ENCODE results near the gene CNTN1. TPM values are rescaled to one million over a fixed set of nuclear protein-coding genes. Genes with fewer than 3 reads are reported as not detected.

CNTN1 gene
- total and polyA plus RNA-seq, 2 of the 8 experiments (the other 6 are each of a cell fraction or from before 2014, with no cell fraction given) = 7.2 to 21.8 TPM

DNA sequence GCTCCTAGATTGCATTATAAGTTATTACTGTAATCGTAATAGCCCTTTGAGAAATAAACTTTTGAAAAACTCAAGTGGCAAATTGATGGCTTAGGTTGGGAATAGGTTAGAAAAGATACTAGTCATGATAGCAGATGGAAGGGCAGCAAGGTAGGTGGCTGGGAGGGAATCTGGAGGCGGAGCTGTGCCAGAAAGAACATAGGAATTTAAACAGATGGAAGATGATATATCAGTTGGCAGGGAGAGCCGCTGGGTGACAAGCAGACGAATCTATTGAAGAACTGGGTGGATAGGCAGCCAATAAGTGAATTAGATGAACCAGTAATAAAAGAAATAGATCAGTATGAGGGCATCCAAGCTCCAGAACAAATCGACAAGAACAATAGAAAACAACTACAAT is 142.1 kb downstream of the CNTN1 start:
- no peak for FAIRE-seq
- no peak overlapping the region for H2BK5ac ChIP-seq (ENCODE audit: low read depth, low read length)
- POLR2A ChIA-PET (ENCODE audit: partially characterized antibody) = no interaction called here
- 88% methylated on average over 5 of the region's 5 CpGs; no CpG with 5 or more reads in 1 of the 2 experiments for WGBS, 2 experiments (ENCODE audit: extremely low coverage in 1 of 2, insufficient coverage in 1 of 2, insufficient read length in 1 of 2, insufficient replicate concordance in 2 of 2, low coverage in 1 of 2, low lambda C conversion rate in 2 of 2, missing lambda C conversion rate in 1 of 2)
- H2BK120ac ChIP-seq (replicated peaks; ENCODE audit: low read depth, low read length) = no peak overlapping the region
- H3K14ac ChIP-seq (ENCODE audit: insufficient read length) = no peak overlapping the region
- no peak overlapping the region for H3K18ac ChIP-seq (ENCODE audit: extremely low read depth, low read length)
- no peaks in the 10 kb centered on the region for H3K79me1 ChIP-seq (ENCODE audit: low read depth, low read length)
- H3K36me3 ChIP-seq (ENCODE audit: control insufficient read depth in 2 of 4, insufficient read depth in 4 of 4, low read length in 3 of 4) = no peaks in the 10 kb centered on the region
- no peak overlapping the region for H2BK15ac ChIP-seq (ENCODE audit: low read length)
- H4K5ac ChIP-seq (ENCODE audit: insufficient read length, low read depth, low read length) = no peak overlapping the region
- H3K23ac ChIP-seq (ENCODE audit: insufficient read length) = no peak overlapping the region
- H4K91ac ChIP-seq (replicated peaks; ENCODE audit: insufficient read length, low read length) = no peak overlapping the region
- H4K20me1 ChIP-seq (replicated peaks in 1 of 2; ENCODE audit: control insufficient read depth in 1 of 2, insufficient read depth in 2 of 2, low read length in 2 of 2) = peaks cover 0 to 2% of the 10 kb centered on the region in 2 experiments
- no peaks in the 10 kb centered on the region for H3K9me3 ChIP-seq (ENCODE audit: insufficient read depth in 2 of 2, low read depth in 1 of 2, low read length in 1 of 2)
- no peak overlapping the region for H3K4me3 ChIP-seq (ENCODE audit: extremely low read depth in 1 of 4, insufficient read depth in 2 of 4, low read depth in 3 of 4, low read length in 4 of 4)
- no peak overlapping the region for H3K9ac ChIP-seq (replicated peaks in 1 of 4; ENCODE audit: extremely low read depth in 1 of 4, low read depth in 3 of 4, low read length in 3 of 4)
- H2AK5ac ChIP-seq (ENCODE audit: low read depth, low read length) = no peak overlapping the region
- H3K23me2 ChIP-seq (ENCODE audit: low read depth, low read length) = no peaks in the 10 kb centered on the region; the same call in 1 of the 2 replicates
- no peak overlapping the region for H3K56ac ChIP-seq (replicated peaks; ENCODE audit: insufficient read length, low read depth, low read length)
- H3K4me1 ChIP-seq (replicated peaks in 1 of 4; ENCODE audit: control insufficient read depth in 3 of 4, insufficient read depth in 4 of 4, low read length in 3 of 4) = no peaks in the 10 kb centered on the region
- H3K27me3 ChIP-seq (replicated peaks in 1 of 4; ENCODE audit: control insufficient read depth in 3 of 4, extremely low read depth in 1 of 4, insufficient read depth in 3 of 4, low read length in 3 of 4) = no peaks in the 10 kb centered on the region
- H4K8ac ChIP-seq (ENCODE audit: extremely low read depth, insufficient read depth, low read length) = no peak overlapping the region
- no peak overlapping the region for H2AFZ ChIP-seq (ENCODE audit: low read length)
- no peaks in the 10 kb centered on the region for H3K79me2 ChIP-seq (ENCODE audit: control insufficient read depth in 1 of 2, insufficient read depth in 2 of 2, low read length in 2 of 2)
- H3K27ac ChIP-seq (ENCODE audit: low read depth, low read length) = no peak overlapping the region
- no peak overlapping the region for H2BK12ac ChIP-seq (ENCODE audit: low read depth, low read length)
- no peak overlapping the region for H3K4ac ChIP-seq (replicated peaks; ENCODE audit: insufficient read length, low read depth, low read length)
- DNase-seq (ENCODE audit: low read depth in 1 of 2, low spot score in 2 of 2) = no peak
- H2BK20ac ChIP-seq (ENCODE audit: low read length) = no peak overlapping the region
- H3K4me2 ChIP-seq (ENCODE audit: insufficient read depth in 1 of 2, low read depth in 2 of 2, low read length in 2 of 2) = no peak overlapping the region
- CTCF ChIA-PET (ENCODE audit: partially characterized antibody) = no interaction called here
- TF ChIP-seq SP4 (IDR thresholded peaks at IDR 0.05; ENCODE audit: low read length) (no peak), ZNF274 (IDR thresholded peaks at IDR 0.05; ENCODE audit: borderline replicate concordance, extremely low read depth, low read length) (no peak), RBBP5 (IDR thresholded peaks at IDR 0.05; ENCODE audit: borderline replicate concordance, low read depth, low read length) (no peak), ASH2L (IDR thresholded peaks at IDR 0.05; ENCODE audit: low read length) (no peak), CBX8 (IDR thresholded peaks at IDR 0.05; ENCODE audit: borderline replicate concordance, low read depth, low read length) (no peak), KDM4A (IDR thresholded peaks at IDR 0.05; ENCODE audit: low read depth, low read length, severe bottlenecking) (no peak)

Data from H1 (cell line).